ENCODE data around the gene ACLY.

- TF ChIP-seq HNRNPK (IDR thresholded peaks at IDR 0.05; ENCODE audit: low read depth, low read length, poor library complexity, severe bottlenecking) (no peak), ZNF639 (CRISPR knock-in tag; conservative IDR thresholded peaks at IDR 0.05) (no peak), TFDP1 (CRISPR knock-in tag; IDR thresholded peaks at IDR 0.05; ENCODE audit: borderline replicate concordance) (no peak), RAD21 (CRISPR knock-in tag; IDR thresholded peaks at IDR 0.05) (no peak), KDM5A (IDR thresholded peaks at IDR 0.05; ENCODE audit: borderline replicate concordance, low read length) (no peak), ZBTB21 (CRISPR knock-in tag; IDR thresholded peaks at IDR 0.05) (no peak), PCBP1 (IDR thresholded peaks at IDR 0.05; ENCODE audit: borderline replicate concordance, low read depth, low read length) (no peak), TBL1XR1 (IDR thresholded peaks at IDR 0.05; ENCODE audit: borderline replicate concordance, low read length, partially characterized antibody) (no peak)
These were observed 39.2 kb upstream of the ACLY start for GRCh38 chr17:41957869-41958439.

All from HepG2 (cell line).